Measurements from ENCODE around the gene GSN. TPM values are rescaled to one million over a fixed set of nuclear protein-coding genes. Genes with fewer than 3 reads are reported as not detected.

Gene GSN
- total RNA-seq, 1 donor from 2014 or later = 72.1 TPM

GRCh38 chr9:121292051-121292450 lies 24.1 kb downstream of the GSN start:
- H3K9me3 Mint-ChIP-seq = no peaks in the 10 kb centered on the region
- H3K27me3 Mint-ChIP-seq (ENCODE audit: insufficient read depth, low read depth) = peaks cover 5% of the 10 kb centered on the region
- no peak overlapping the region for H3K4me3 Mint-ChIP-seq
- Histone ChIP-seq H3K4me3 (no peak overlapping the region), H3K27ac (no peak overlapping the region), H3K79me2 (ENCODE audit: low read depth) (no peaks in the 10 kb centered on the region), H3K9ac (no peak overlapping the region), H3K9me3 (ENCODE audit: low read depth) (no peaks in the 10 kb centered on the region), H3K4me1 (peaks cover 36% of the 10 kb centered on the region), H3K27me3 (peaks cover 6% of the 10 kb centered on the region), H3K36me3 (no peaks in the 10 kb centered on the region), H3F3A (ENCODE audit: low read depth) (peaks cover 32% of the 10 kb centered on the region), H3K4me2 (no peak overlapping the region), H2AFZ (replicated peaks) (no peak overlapping the region), H4K20me1 (ENCODE audit: low read depth) (peaks cover 6% of the 10 kb centered on the region)
- H3K36me3 Mint-ChIP-seq = no peaks in the 10 kb centered on the region
- H3K4me1 Mint-ChIP-seq = peaks cover 46% of the 10 kb centered on the region
- no peak overlapping the region for H3K27ac Mint-ChIP-seq
- TF ChIP-seq CTCF (IDR thresholded peaks at IDR 0.05) (no peak), EZH2 (IDR thresholded peaks at IDR 0.05) (no peak), EZH2phosphoT487 (IDR thresholded peaks at IDR 0.05) (no peak)
- no peak for DNase-seq (ENCODE audit: low spot score)

GRCh38 chr9:121292801-121293241 lies 24.9 kb downstream of the GSN start:
- Mint-ChIP-seq H3K27me3 (ENCODE audit: insufficient read depth, low read depth) (peaks cover 4% of the 10 kb centered on the region), H3K4me3 (no peak overlapping the region)

GRCh38 chr9:121294151-121294743 lies 26.3 kb downstream of the GSN start:
- Histone ChIP-seq H3K4me1 (peaks cover 26% of the 10 kb centered on the region), H4K20me1 (ENCODE audit: low read depth) (peaks cover 12% of the 10 kb centered on the region), H2AFZ (replicated peaks) (no peak overlapping the region), H3K4me3 (no peak overlapping the region), H3K27me3 (peaks cover 6% of the 10 kb centered on the region), H3K27ac (no peak overlapping the region), H3K9me3 (ENCODE audit: low read depth) (no peaks in the 10 kb centered on the region), H3F3A (ENCODE audit: low read depth) (peaks cover 32% of the 10 kb centered on the region), H3K9ac (no peak overlapping the region), H3K4me2 (no peak overlapping the region), H3K79me2 (ENCODE audit: low read depth) (no peaks in the 10 kb centered on the region), H3K36me3 (no peaks in the 10 kb centered on the region)
- Mint-ChIP-seq H3K36me3 (no peaks in the 10 kb centered on the region), H3K4me1 (peaks cover 43% of the 10 kb centered on the region), H3K4me3 (no peak overlapping the region), H3K9me3 (no peaks in the 10 kb centered on the region), H3K27me3 (ENCODE audit: insufficient read depth, low read depth) (peaks cover 3% of the 10 kb centered on the region), H3K27ac (no peak overlapping the region)
- no peak for DNase-seq (ENCODE audit: low spot score)
- TF ChIP-seq CTCF (IDR thresholded peaks at IDR 0.05) = no peak
- no peak for TF ChIP-seq EZH2 (IDR thresholded peaks at IDR 0.05)
- no peak for TF ChIP-seq EZH2phosphoT487 (IDR thresholded peaks at IDR 0.05)

More at GRCh38 chr9:121292801-121293241, 24.9 kb downstream of the GSN start:
- H3K79me2 ChIP-seq (ENCODE audit: low read depth) = no peaks in the 10 kb centered on the region
- H3K4me1 Mint-ChIP-seq = peaks cover 46% of the 10 kb centered on the region
- no peaks in the 10 kb centered on the region for H4K20me1 ChIP-seq (ENCODE audit: low read depth)
- no peak for DNase-seq (ENCODE audit: low spot score)
- peaks cover 6% of the 10 kb centered on the region for H3K27me3 ChIP-seq
- H3K4me1 ChIP-seq = peaks cover 28% of the 10 kb centered on the region
- H3K27ac Mint-ChIP-seq = no peak overlapping the region
- H3K9me3 ChIP-seq (ENCODE audit: low read depth) = no peaks in the 10 kb centered on the region
- no peak overlapping the region for H3K4me3 ChIP-seq
- no peak for TF ChIP-seq EZH2 (IDR thresholded peaks at IDR 0.05)
- no peak for TF ChIP-seq EZH2phosphoT487 (IDR thresholded peaks at IDR 0.05)
- TF ChIP-seq CTCF (IDR thresholded peaks at IDR 0.05) = no peak
- H3K27ac ChIP-seq = no peak overlapping the region
- no peak overlapping the region for H3K9ac ChIP-seq
- no peaks in the 10 kb centered on the region for H3K36me3 ChIP-seq
- H3K9me3 Mint-ChIP-seq = no peaks in the 10 kb centered on the region
- H3K36me3 Mint-ChIP-seq = no peaks in the 10 kb centered on the region
- peaks cover 32% of the 10 kb centered on the region for H3F3A ChIP-seq (ENCODE audit: low read depth)
- no peak overlapping the region for H3K4me2 ChIP-seq
- H2AFZ ChIP-seq (replicated peaks) = no peak overlapping the region

Measured in neural progenitor cell (in vitro differentiated cells).